Activated CD8-positive, alpha-beta memory T cell treated with anti-CD3 and anti-CD28 coated beads, Interleukin-2, amount 50 U/mL, for 1 hour (primary cell): Measurements from ENCODE around the gene ARHGAP26.

Experiments
- DNase-seq: peaks from one replicate; pipeline ENCODE4 v3.0.0-alpha.2; 2020; ENCODE audit errors: extremely low read depth

ARHGAP26 gene

GRCh38 chr5:143037071-143037470, 266.9 kb downstream of the ARHGAP26 start:
- DNase-seq = no peak

- DNase-seq = no peak
These were observed 267.5 kb downstream of the ARHGAP26 start for GRCh38 chr5:143037708-143038107.

- DNase-seq = no peak
These were observed 270.4 kb downstream of the ARHGAP26 start for GRCh38 chr5:143040622-143041021.

DNA sequence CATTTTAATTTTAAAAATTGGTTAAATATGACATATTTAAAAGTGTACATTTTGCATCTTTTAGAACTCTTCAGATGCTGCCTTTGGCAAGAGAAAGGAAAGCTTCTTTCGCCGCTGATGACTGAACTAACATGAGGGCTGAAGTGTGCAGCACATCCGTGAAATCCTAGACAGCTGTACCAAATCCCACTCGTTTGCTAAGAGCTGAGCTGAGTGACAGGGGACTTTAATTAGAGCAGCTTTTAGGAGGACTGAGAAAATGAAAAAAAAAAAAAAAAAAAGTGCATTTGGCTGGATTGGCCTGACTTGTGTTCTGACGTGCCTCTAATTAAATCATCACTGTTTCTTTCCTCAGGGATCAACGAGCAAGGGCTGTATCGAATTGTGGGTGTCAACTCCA, 271.3 kb downstream of the ARHGAP26 start:
- no peak for DNase-seq

- DNase-seq = no peak
These were observed 272.0 kb downstream of the ARHGAP26 start for GRCh38 chr5:143041972-143042770.

- DNase-seq = no peak
These were observed 274.1 kb downstream of the ARHGAP26 start for GRCh38 chr5:143044265-143044664.

DNA sequence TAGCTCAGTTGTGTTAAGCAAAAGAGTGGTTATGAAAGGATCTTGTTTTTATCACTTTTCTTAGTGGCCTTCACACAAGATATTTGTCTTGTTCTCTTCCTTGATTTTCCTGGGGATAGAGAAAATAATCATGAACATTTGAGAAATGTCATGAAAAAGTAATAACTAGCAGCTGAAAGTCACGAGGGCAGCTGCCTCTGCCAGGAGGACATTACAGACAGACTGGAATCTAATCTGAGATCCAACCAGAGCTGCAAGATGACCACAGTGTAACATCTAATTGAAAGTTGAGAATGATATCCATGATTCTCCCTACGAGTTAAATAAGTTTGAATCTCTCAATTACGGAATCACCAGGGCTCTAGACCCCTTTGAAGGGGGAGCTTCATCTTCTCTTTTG, 274.9 kb downstream of the ARHGAP26 start:
- DNase-seq = no peak

GRCh38 chr5:143046314-143046713, 276.1 kb downstream of the ARHGAP26 start:
- no peak for DNase-seq

DNA sequence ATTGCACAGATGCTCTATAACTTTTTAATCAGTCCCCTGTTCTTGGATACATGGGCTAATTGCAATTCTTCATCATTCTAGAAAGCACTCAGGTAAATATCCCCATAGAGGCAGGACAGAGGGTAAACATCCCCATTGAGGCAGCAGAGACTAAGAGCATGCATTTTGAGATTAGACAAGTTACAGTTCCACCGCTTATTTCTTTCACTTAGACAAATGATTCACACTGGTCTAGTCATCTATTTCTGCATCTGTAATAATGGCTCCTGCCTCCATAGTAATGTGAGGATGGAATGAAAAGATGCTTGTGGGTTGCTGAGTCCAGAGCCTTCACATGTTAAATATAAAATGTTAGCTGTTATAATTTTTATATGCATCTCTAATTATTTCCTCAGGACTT, 276.9 kb downstream of the ARHGAP26 start:
- DNase-seq = no peak

DNA sequence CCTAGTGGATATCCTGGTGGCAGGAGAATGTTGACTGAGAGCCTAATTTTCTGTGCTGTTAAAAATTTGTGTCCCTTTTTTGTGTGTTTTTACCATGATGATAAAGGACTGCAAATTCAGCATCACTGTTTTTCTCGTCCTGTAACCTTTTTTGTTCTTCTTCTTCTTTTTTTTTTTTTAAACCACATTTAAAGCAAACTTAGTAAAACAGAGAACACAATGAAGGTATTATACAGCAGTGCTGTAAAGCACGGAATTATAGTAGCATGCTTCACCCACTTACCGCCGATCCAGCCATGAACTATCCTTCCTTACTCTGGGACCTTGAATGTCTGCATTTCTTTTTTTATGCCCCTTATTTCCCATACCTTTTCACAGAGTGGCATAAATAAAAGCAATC, 280.0 kb downstream of the ARHGAP26 start:
- DNase-seq = no peak

- DNase-seq = no peak
These were observed 281.3 kb downstream of the ARHGAP26 start for GRCh38 chr5:143051244-143052058.

DNA sequence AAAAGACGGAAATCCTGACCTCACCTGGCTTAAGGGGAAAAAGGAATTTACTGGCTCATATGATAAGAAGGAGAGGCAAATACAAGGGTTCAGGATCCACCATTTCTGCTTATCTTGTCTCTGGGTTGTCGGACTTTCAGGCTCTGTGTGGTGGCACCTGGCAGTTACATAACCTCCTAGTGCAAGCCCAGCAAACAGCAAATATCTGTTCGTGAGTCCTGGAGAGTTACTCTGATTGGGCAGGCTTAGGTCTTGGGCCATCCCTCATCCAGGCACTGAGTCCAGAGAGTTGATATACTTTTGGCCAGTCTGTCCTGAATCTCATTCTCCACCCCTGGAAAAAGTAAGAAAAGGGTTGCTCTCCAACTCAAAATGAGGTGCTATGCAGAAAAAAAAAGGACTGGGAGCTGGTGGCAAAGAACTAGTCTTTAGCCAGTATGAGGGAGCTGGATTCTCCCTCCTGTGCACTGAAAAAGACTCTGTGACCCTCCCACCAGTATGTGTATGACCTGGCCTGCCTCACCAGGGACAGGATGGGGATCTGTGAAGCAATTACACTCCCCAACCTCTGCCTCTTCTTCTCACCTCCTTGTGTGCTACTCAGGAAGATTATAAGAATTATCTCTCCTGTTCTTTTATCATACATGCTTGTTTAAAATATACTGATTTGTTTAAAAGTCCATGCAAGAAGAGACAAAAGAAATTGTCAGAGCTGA, 282.9 kb downstream of the ARHGAP26 start:
- DNase-seq = no peak

- DNase-seq = no peak
These were observed 283.6 kb downstream of the ARHGAP26 start for GRCh38 chr5:143053780-143054179.

DNA sequence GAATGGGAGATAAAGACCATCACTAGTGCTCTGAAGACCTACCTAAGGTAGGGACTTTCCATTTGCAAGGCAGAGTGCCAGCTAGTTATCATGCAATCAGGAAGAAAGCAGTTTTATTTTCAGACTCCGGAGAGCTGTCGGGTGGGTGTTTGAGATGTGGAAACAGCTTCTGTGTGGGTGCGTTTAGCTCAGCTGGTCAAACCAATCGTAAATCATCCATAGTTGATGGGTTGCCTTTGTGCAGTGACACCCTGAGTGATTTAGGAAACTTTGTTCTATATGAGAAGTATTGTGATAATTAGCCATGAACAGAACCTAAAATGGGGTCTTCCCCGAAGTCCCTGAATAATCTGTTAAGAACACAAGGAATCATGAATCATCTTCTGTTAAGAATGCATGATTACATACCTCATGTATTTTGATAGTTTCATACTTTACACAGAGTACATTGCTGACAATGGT, 284.3 kb downstream of the ARHGAP26 start:
- DNase-seq = no peak

GRCh38 chr5:143055596-143056338, 285.6 kb downstream of the ARHGAP26 start:
- DNase-seq = no peak

DNA sequence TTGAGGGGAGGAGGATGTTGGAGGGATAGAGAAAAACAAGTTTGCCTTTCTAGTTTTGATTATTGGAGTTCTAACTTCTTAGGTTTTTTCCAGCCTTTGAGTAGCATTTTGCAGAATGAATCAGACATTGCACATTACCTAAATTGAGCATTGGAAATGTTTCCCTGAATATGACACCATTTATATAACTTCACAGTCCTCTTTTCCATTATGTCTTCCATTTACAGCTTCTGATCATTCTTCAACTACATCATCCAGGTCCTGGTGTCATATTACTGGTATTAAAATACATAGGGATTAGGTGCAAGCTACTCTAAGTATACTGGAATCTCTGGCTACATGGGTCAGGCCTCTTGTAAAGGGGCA, 286.1 kb downstream of the ARHGAP26 start:
- no peak for DNase-seq

GRCh38 chr5:143056792-143057579, 286.8 kb downstream of the ARHGAP26 start:
- no peak for DNase-seq

GRCh38 chr5:143057580-143057999, 287.4 kb downstream of the ARHGAP26 start:
- DNase-seq = no peak

DNA sequence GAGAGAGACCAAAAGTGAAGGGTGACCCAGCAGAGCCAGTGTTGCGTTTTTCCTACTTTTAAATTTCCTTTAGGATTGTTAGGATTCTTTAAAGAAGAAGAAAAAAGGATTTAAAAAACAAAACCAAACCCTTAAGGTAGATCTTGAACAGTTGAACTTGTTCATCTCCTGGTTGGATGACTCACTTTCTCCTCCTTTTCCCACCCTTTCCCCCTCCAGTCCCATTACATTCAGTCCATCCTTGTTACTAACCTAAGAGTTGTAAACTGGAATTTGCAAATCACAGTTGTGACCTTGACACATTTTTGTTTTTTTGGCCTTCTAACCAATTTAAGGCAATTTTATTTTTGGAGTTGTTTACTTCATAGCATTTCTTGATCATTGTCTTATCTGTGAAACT, 289.2 kb downstream of the ARHGAP26 start:
- no peak for DNase-seq

- no peak for DNase-seq
These were observed 290.0 kb downstream of the ARHGAP26 start for GRCh38 chr5:143059976-143060765.
